Activated CD4-positive, alpha-beta T cell treated with anti-CD3 and anti-CD28 coated beads for 36 hours (primary cell): ENCODE results near the gene PDLIM5. TPM values are rescaled to one million over a fixed set of nuclear protein-coding genes. Genes with fewer than 3 reads are reported as not detected.

Experiments
- ATAC-seq: fragments of 200-7000 bp; cut with Tn5 transposase; one replicate; pipeline ENCODE4 v1.10.0; 2021; ENCODE audit warnings: mild to moderate bottlenecking, moderate library complexity
- CTCF ChIA-PET: fragments of 350-600 bp; sonication (Branson Sonifier 250); formaldehyde crosslinking; loops from one replicate; lab custom pipeline; 2021; ENCODE audit warnings: antibody characterized with exemption; lab: Charles Lee
- POLR2A ChIA-PET: fragments of 350-600 bp; sonication (Branson Sonifier 250); formaldehyde crosslinking; loops from one replicate; lab custom pipeline; 2021; ENCODE audit warnings: antibody characterized with exemption, inconsistent platforms; lab: Charles Lee
- DNase-seq: peaks from one replicate; pipeline ENCODE4 v3.0.0-alpha.2; 2020
- H3K27ac Mint-ChIP-seq: one replicate; pipeline ENCODE4 v1.8.0; 2021; ENCODE audit warnings: mixed read lengths
- H3K27me3 Mint-ChIP-seq: one replicate; pipeline ENCODE4 v1.8.0; 2021; ENCODE audit warnings: mixed read lengths
- H3K36me3 Mint-ChIP-seq: one replicate; pipeline ENCODE4 v1.8.0; 2021; ENCODE audit warnings: low read depth, mixed read lengths
- H3K4me1 Mint-ChIP-seq: one replicate; pipeline ENCODE4 v1.8.0; 2021; ENCODE audit warnings: mixed read lengths
- H3K4me3 Mint-ChIP-seq: one replicate; pipeline ENCODE4 v1.8.0; 2021; ENCODE audit warnings: mild to moderate bottlenecking, moderate library complexity, mixed read lengths
- H3K9me3 Mint-ChIP-seq: one replicate; pipeline ENCODE4 v1.8.0; 2021; ENCODE audit warnings: low read depth, mixed read lengths
- intact Hi-C, 2 experiments: fragments of 100-400 bp; cut with DNase I in 1 of 2; cut with micrococcal nuclease in 1 of 2; formaldehyde crosslinking; loops; one replicate each; pipeline versions ENCODE4 v1.14.2 to v1.15.1; 2022 to 2024; cut with DNase I, micrococcal nuclease
- total RNA-seq, 2 experiments: library from RNA; stranded (reverse); gene quantifications; one replicate each; pipeline ENCODE4 v1.2.3, GENCODE V29; 2021

Gene PDLIM5
- total RNA-seq, 2 experiments from 2014 or later: 25.9 to 34.3 TPM

GRCh38 chr4:94566420-94566819, 114.7 kb downstream of the PDLIM5 start:
- POLR2A ChIA-PET: interaction anchor here (0.6 kb wide), 1 partner anchor 20 kb away, joined by 4 read pairs; no protein-coding TSS in a partner anchor
- CTCF ChIA-PET: no interaction called here
- intact Hi-C loops: no loop called here
- peaks cover 4% of the 10 kb centered on the region for H3K4me1 Mint-ChIP-seq
- H3K27ac Mint-ChIP-seq: no peak overlapping the region
- H3K9me3 Mint-ChIP-seq: no peaks in the 10 kb centered on the region
- no peaks in the 10 kb centered on the region for H3K27me3 Mint-ChIP-seq
- H3K36me3 Mint-ChIP-seq: no peaks in the 10 kb centered on the region
- H3K4me3 Mint-ChIP-seq: no peak overlapping the region
- no peak for ATAC-seq
- DNase-seq: no peak

GRCh38 chr4:94567811-94568210, 116.1 kb downstream of the PDLIM5 start:
- Mint-ChIP-seq H3K4me1 (peaks cover 4% of the 10 kb centered on the region), H3K36me3 (no peaks in the 10 kb centered on the region), H3K4me3 (no peak overlapping the region), H3K27me3 (no peaks in the 10 kb centered on the region), H3K27ac (no peak overlapping the region), H3K9me3 (no peaks in the 10 kb centered on the region)
- ATAC-seq (no peak), DNase-seq (no peak)
- ChIA-PET CTCF (no interaction called here), POLR2A (interaction anchor here (0.6 kb wide), 1 partner anchor 37 kb away, joined by 4 read pairs; no protein-coding TSS in a partner anchor)
- intact Hi-C loops: no loop called here

DNA sequence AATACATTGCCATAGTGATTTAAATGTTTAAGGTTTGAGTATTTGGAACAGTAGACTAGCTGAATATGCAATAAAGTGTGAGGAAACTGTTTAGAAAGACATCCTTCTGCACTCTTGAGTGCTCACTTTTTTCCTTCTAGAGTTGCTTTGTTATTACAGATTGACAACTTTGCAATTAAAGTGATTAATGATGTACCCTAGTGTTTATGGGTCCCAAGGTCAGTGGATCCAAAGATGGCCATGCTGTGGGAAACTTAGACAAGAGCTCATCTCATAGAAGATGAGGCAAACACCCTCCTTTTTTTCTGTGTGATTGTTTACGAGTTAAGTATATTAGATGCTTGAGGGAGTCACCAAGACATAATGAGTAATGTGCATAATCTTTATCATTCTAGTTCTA, 118.8 kb downstream of the PDLIM5 start:
- Mint-ChIP-seq H3K9me3 (no peaks in the 10 kb centered on the region), H3K27me3 (no peaks in the 10 kb centered on the region), H3K4me3 (no peak overlapping the region), H3K27ac (no peak overlapping the region), H3K36me3 (peaks cover 2% of the 10 kb centered on the region), H3K4me1 (peaks cover 4% of the 10 kb centered on the region)
- ChIA-PET CTCF (no interaction called here), POLR2A (no interaction called here)
- DNase-seq (no peak), ATAC-seq (no peak)
- intact Hi-C loops: no loop called here

GRCh38 chr4:94571298-94571697, 119.6 kb downstream of the PDLIM5 start:
- POLR2A ChIA-PET: no interaction called here

DNA sequence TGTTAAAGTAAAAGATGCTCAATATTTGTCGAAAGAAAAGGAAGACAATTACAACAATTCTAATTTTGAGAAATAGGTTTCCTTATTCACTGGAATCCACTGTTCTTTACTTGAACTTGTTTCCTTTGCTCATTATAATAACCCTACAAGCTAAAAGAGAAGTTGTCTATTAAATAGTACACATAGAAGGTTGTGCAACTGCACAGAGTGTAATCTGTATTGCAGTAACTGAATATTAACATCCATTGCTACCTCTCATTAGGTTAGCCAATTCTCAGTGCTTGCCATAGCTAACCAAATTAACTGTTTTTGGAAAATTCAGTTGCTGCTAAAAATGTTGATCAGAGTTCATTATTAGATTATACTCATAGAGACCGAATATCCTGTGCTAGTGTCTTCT, 120.0 kb downstream of the PDLIM5 start:
- no peaks in the 10 kb centered on the region for H3K9me3 Mint-ChIP-seq
- CTCF ChIA-PET: interaction anchor here (0.6 to 1.1 kb wide), 2 partner anchors 62 to 169 kb away, joined by 3 read pairs; no protein-coding TSS in a partner anchor

More at GRCh38 chr4:94571298-94571697, 119.6 kb downstream of the PDLIM5 start:
- DNase-seq (no peak), ATAC-seq (no peak)
- H3K4me3 Mint-ChIP-seq: no peak overlapping the region
- peaks cover 10% of the 10 kb centered on the region for H3K36me3 Mint-ChIP-seq
- intact Hi-C loops: no loop called here
- H3K27me3 Mint-ChIP-seq: no peaks in the 10 kb centered on the region
- no peak overlapping the region for H3K27ac Mint-ChIP-seq
- no peaks in the 10 kb centered on the region for H3K9me3 Mint-ChIP-seq
- H3K4me1 Mint-ChIP-seq: peaks cover 4% of the 10 kb centered on the region
- CTCF ChIA-PET: interaction anchor here (1.1 kb wide), 1 partner anchor 62 kb away, joined by 3 read pairs; no protein-coding TSS in a partner anchor

DNA sequence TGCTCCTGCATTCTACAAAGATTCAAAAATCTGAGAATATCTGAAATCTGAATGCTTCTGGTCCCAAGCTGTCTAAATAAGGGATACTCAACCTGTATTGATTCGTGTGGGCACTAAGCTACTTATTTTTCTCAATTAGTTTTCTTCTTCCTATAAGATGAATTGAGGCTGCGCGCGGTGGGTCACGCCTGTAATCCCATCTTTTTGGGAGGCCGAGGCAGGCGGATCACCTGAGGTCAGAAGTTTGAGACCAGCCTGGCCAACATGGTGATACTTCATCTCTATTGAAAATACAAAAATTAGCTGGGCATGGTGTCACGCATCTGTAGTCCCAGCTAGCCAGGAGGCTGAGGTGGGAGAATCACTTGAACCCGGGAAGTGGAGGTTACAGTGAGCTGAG, 122.3 kb downstream of the PDLIM5 start:
- peaks cover 10% of the 10 kb centered on the region for H3K36me3 Mint-ChIP-seq
- POLR2A ChIA-PET: no interaction called here
- H3K27ac Mint-ChIP-seq: no peak overlapping the region
- DNase-seq: no peak
- H3K4me1 Mint-ChIP-seq: no peaks in the 10 kb centered on the region
- intact Hi-C loops: no loop called here
- H3K9me3 Mint-ChIP-seq: no peaks in the 10 kb centered on the region
- no peaks in the 10 kb centered on the region for H3K27me3 Mint-ChIP-seq
- no peak overlapping the region for H3K4me3 Mint-ChIP-seq
- CTCF ChIA-PET: no interaction called here
- no peak for ATAC-seq

More for the DNA sequence above, 120.0 kb downstream of the PDLIM5 start:
- Mint-ChIP-seq H3K4me1 (peaks cover 4% of the 10 kb centered on the region), H3K36me3 (peaks cover 10% of the 10 kb centered on the region), H3K27ac (no peak overlapping the region), H3K27me3 (no peaks in the 10 kb centered on the region), H3K4me3 (no peak overlapping the region)
- DNase-seq (no peak), ATAC-seq (no peak)
- POLR2A ChIA-PET: no interaction called here
- intact Hi-C loops: no loop called here

DNA sequence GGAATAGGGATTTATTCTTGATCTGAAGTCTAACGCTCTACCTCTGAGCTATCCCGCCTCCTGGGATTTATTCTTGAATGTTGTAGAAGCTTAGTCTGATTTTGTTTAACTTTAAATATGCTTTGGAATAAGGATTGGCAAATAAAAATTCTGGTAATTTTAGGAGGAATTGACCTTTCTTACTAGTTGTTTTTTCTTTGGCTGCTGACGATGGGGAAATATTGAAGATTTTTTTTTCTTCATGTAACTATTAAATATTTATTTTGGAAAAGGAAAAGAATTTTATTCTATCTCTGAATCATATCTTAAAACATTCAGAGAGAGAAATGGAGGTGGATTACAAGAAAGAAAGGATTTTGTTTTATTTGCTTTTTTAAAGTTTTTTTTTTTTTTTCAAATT, 122.9 kb downstream of the PDLIM5 start:
- CTCF ChIA-PET: no interaction called here
- Mint-ChIP-seq H3K36me3 (peaks cover 10% of the 10 kb centered on the region), H3K27me3 (no peaks in the 10 kb centered on the region), H3K4me1 (no peaks in the 10 kb centered on the region), H3K27ac (no peak overlapping the region), H3K9me3 (no peaks in the 10 kb centered on the region), H3K4me3 (no peak overlapping the region)
- ATAC-seq: no peak
- POLR2A ChIA-PET: no interaction called here
- intact Hi-C loops: no loop called here
- DNase-seq: no peak

- Mint-ChIP-seq H3K9me3 (no peaks in the 10 kb centered on the region), H3K27me3 (no peaks in the 10 kb centered on the region), H3K4me1 (no peaks in the 10 kb centered on the region), H3K27ac (no peak overlapping the region), H3K4me3 (no peak overlapping the region), H3K36me3 (peaks cover 10% of the 10 kb centered on the region)
- no peak for DNase-seq
- intact Hi-C loops: no loop called here
- ChIA-PET CTCF (no interaction called here), POLR2A (no interaction called here)
- ATAC-seq: no peak
Measured at GRCh38 chr4:94575652-94576051, 123.9 kb downstream of the PDLIM5 start.

- Mint-ChIP-seq H3K9me3 (no peaks in the 10 kb centered on the region), H3K4me3 (no peak overlapping the region), H3K4me1 (no peaks in the 10 kb centered on the region), H3K27ac (no peak overlapping the region), H3K36me3 (peaks cover 10% of the 10 kb centered on the region), H3K27me3 (no peaks in the 10 kb centered on the region)
- no peak for DNase-seq
- intact Hi-C loops: no loop called here
- ChIA-PET CTCF (no interaction called here), POLR2A (no interaction called here)
- no peak for ATAC-seq
Measured at GRCh38 chr4:94576210-94576609, 124.5 kb downstream of the PDLIM5 start.

DNA sequence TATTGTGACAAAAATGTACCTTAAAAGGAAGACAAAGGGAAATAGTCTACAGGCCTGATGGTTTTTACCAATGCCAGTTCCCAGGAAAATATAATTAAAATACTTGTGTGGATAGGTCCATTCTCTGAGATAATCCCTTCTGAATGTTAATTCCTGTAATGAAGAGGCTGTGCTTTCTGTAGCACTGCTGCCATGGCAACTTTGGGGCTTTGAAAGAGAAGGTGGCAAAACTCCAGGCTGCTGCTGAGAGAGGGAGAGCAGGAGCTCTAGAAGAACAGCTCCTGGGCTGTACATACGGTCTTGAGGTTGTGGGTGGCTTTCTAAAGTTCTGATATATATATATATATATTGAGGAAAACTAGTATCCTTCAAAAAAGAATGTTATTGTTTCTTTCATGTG, 125.4 kb downstream of the PDLIM5 start:
- Mint-ChIP-seq H3K4me3 (no peak overlapping the region), H3K9me3 (no peaks in the 10 kb centered on the region), H3K36me3 (peaks cover 10% of the 10 kb centered on the region), H3K27ac (no peak overlapping the region), H3K4me1 (no peaks in the 10 kb centered on the region), H3K27me3 (no peaks in the 10 kb centered on the region)
- no peak for DNase-seq
- intact Hi-C loops: no loop called here
- CTCF ChIA-PET: interaction anchor here (1.3 kb wide), 1 partner anchor 170 kb away, joined by 3 read pairs; no protein-coding TSS in a partner anchor
- POLR2A ChIA-PET: no interaction called here
- ATAC-seq: no peak

GRCh38 chr4:94578195-94578594, 126.5 kb downstream of the PDLIM5 start:
- no peak overlapping the region for H3K27ac Mint-ChIP-seq
- peaks cover 10% of the 10 kb centered on the region for H3K36me3 Mint-ChIP-seq
- H3K27me3 Mint-ChIP-seq: no peaks in the 10 kb centered on the region
- CTCF ChIA-PET: interaction anchor here (1.3 kb wide), 1 partner anchor 171 kb away, joined by 3 read pairs; no protein-coding TSS in a partner anchor
- intact Hi-C loops: no loop called here
- H3K4me1 Mint-ChIP-seq: no peaks in the 10 kb centered on the region
- DNase-seq (no peak), ATAC-seq (no peak)
- no peaks in the 10 kb centered on the region for H3K9me3 Mint-ChIP-seq
- POLR2A ChIA-PET: no interaction called here
- H3K4me3 Mint-ChIP-seq: no peak overlapping the region

DNA sequence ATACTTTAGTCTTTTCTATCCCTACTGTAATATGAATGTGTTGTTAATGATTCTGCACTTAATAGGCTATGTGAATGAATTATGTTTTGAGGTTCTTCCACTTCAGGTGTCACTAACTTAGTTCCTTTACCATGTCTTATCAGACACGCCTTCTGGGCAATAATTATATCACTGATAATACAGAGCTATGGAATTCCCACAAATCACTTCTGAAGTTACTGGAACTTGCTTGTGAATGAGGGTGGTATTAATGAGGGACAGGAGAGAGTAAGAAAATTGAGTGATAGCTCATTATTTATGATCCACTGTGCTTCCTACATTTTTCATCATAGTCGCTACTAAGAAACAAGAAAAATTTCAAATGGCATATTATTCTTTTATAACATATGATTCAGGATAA, 130.0 kb downstream of the PDLIM5 start:
- no peaks in the 10 kb centered on the region for H3K4me1 Mint-ChIP-seq
- intact Hi-C loops: no loop called here
- POLR2A ChIA-PET: no interaction called here
- H3K27ac Mint-ChIP-seq: no peak overlapping the region
- CTCF ChIA-PET: no interaction called here
- no peaks in the 10 kb centered on the region for H3K27me3 Mint-ChIP-seq
- no peaks in the 10 kb centered on the region for H3K9me3 Mint-ChIP-seq
- no peak overlapping the region for H3K4me3 Mint-ChIP-seq
- DNase-seq: no peak
- peaks cover 2% of the 10 kb centered on the region for H3K36me3 Mint-ChIP-seq
- no peak for ATAC-seq
